T47D (cell line): ENCODE measurements around the gene CLEC12A.

ENCODE experiments used
- DNase-seq, 2 experiments: peaks; one replicate each; pipeline versions ENCODE4 v3.0.0 to v3.0.0-alpha.2; 2011 to 2012; ENCODE audit warnings: low read depth in 1 of 2, low spot score in 1 of 2
- JUND ChIP-seq: IDR thresholded peaks from 2 replicates; pipeline ENCODE4 v1.6.1; 2012; ENCODE audit warnings: low read depth
- in situ Hi-C: cut with HindIII; loops from 2 replicates; pipeline ENCODE4 v1.10.0; 2016; ENCODE audit warnings: low sequenced_read_pairs, low pct_unique_long_range_greater_than_20kb

The CLEC12A gene

DNA sequence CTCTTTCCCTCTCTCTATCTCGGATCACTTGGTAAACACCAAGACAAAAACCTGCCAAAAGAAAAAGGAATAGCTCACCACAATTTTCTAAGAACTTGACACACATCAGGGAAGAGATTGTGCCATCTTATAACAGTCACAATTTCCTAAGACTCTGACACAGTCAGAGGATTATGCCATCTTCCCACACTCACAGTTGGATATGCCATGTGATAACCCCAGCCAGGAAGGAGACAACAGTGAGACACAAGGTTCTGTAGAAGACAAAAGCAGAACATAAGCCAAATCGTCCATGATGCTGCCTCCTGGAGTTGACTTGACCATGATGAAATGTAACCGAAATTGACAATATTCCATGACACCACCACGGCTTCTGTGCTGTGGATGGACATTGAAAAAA is 56.5 kb downstream of the CLEC12A start:
- DNase-seq: no peak
- in situ Hi-C loops: no loop called here
- no peak for TF ChIP-seq JUND

DNA sequence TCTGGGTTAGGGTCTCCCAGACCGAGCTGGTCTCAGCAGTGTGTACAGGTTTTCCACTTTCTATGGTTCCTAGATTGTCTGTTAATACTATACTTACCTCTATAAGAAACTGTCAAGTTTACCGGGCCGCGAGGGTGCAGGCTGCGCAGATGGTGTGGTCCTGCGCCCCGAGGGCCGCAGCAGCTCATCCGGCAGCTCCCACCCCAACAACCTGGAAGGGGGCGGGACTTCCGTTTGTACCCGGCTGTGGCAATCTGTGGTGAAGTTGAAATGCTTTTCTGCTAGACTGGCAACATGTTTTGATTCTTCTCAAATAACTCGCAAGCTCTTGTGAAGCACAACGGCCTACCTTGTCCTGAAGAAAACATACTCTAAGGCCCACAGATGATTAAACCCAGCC is 59.2 kb downstream of the CLEC12A start, which contains the start of gene CLEC9A:
Gene CLEC9A, plus strand, starts transcription at position 237 of the 400 bp plus-strand sequence. CDS start 22,006 bp downstream, outside the sequence.
- no peak for DNase-seq
- no peak for TF ChIP-seq JUND
- in situ Hi-C loops: no loop called here

DNA sequence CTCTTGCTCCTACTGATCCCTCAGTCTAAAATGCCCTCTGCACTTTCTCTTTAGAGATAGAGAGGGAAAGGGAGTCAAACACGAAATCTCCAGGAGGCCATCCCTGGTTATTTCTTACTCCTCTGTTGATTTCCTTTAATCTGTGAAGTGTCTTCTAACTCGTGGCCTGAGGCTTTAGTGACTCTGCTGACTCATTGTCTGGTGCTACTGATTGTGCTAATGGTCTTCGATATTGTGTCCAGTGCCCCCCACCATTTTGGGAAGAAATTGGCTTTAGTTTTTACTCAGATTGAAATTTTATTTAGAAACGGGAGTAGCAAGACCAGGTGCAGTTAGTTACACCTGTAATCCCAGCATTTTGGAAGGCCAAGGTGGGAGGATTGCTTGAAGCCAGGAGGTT is 60.1 kb downstream of the CLEC12A start:
- DNase-seq: no peak
- in situ Hi-C loops: no loop called here
- no peak for TF ChIP-seq JUND

DNA sequence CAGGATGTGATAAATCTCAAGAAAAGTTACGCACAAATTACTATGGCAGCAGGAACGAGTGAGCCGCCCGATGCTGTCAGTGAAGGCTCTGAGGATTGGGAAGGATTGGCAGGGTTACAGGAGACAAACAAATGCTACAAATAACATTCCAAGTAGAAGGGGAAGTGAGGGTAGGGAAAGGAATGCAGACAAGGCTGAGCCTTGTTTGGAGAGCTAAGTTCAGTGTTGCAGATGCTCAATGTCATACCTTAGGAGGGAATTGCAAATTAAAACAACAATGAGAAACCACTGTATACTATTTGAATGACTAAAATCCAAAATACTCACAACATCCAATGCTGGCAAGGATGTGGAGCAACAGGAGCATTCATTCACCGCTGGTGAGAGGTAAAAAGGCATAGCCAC is 60.6 kb downstream of the CLEC12A start:
- TF ChIP-seq JUND: no peak
- in situ Hi-C loops: no loop called here
- DNase-seq: peak in 1 of 2 experiments; percentile 20

DNA sequence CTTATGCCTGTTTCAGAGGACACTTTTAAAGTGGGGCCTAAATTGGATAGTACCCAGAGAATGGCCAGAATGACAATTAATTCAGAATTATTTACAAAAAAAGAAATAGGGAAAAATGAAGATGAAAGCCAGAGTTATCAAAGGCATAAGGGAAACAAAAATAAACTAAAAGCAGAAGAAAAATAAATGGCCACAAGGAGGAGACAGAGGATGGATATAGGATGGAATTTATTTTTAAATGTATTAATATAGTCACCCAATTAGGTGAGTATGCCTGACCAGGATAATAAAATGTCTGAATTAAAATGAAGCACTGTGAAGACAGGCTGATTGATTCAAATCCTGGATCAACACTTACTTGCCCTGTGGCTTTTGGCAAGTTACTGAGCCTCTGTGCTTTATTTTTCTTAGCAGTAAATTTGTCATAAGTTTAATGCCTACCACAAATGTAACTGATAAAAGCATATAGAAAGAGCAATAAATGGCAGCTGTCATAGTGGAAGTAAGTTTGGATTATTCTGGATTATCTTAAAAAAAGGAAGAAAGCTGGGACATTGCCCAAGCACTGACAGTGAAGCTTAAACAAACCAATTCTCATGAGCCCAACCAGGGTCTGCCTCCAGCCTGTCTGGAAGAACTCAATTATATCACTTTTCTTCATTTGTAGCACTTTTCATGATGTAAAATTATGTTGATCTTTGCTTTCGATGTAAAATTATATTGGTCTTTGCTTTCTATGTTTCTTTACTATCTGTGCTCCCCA is 62.8 kb downstream of the CLEC12A start:
- peak in 1 of 2 experiments; percentile 17 for DNase-seq
- in situ Hi-C loops: no loop called here
- TF ChIP-seq JUND: no peak
